Measurements from ENCODE around the gene ARHGAP35. TPM values are rescaled to one million over a fixed set of nuclear protein-coding genes. Genes with fewer than 3 reads are reported as not detected.
"Not testable (repeated sequence)": the region's sequence is repeated elsewhere in the genome, so short reads cannot be mapped to it uniquely, and the experiment has no call there.

The ARHGAP35 gene
- total RNA-seq, 1 donor from 2014 or later = 93.0 TPM

- intact Hi-C loops (cut with DNase I) = no loop called here
These were observed 19.2 kb upstream of the ARHGAP35 start for GRCh38 chr19:46841458-46842083.

GRCh38 chr19:46842791-46843190 is 18.0 kb upstream of the ARHGAP35 start:
- intact Hi-C loops (cut with DNase I) = no loop called here
- DNase-seq (ENCODE audit: low spot score) = no peak

More at GRCh38 chr19:46841458-46842083, 19.2 kb upstream of the ARHGAP35 start:
- DNase-seq (ENCODE audit: low spot score) = peak; percentile 84

- intact Hi-C loops (cut with DNase I) = no loop called here
- DNase-seq (ENCODE audit: low spot score) = no peak
These were observed 16.7 kb upstream of the ARHGAP35 start for GRCh38 chr19:46844067-46844489.

- DNase-seq (ENCODE audit: low spot score) = peak; percentile 71
- intact Hi-C loops (cut with DNase I) = no loop called here
These were observed 14.8 kb upstream of the ARHGAP35 start for GRCh38 chr19:46845959-46846459.

- intact Hi-C loops (cut with DNase I) = no loop called here
- peak; percentile 9 for DNase-seq (ENCODE audit: low spot score)
These were observed 13.3 kb upstream of the ARHGAP35 start for GRCh38 chr19:46847528-46847927.

- DNase-seq (ENCODE audit: low spot score) = peak; percentile 29
- intact Hi-C loops (cut with DNase I) = no loop called here
These were observed 12.4 kb upstream of the ARHGAP35 start for GRCh38 chr19:46848389-46848788.

GRCh38 chr19:46849610-46850009 is 11.2 kb upstream of the ARHGAP35 start:
- peak; percentile 44 for DNase-seq (ENCODE audit: low spot score)
- intact Hi-C loops (cut with DNase I) = no loop called here

GRCh38 chr19:46850228-46851203 is 10.3 kb upstream of the ARHGAP35 start, which contains the start of gene AP2S1:
Gene AP2S1 (minus strand): TSS chr19:46850846. CDS start chr19:46850766, 80 bp downstream.
- peak; percentile 96 for DNase-seq (ENCODE audit: low spot score)
- intact Hi-C loops (cut with DNase I) = no loop called here

GRCh38 chr19:46852830-46853229 is 8.0 kb upstream of the ARHGAP35 start:
- intact Hi-C loops (cut with DNase I) = no loop called here
- no peak for DNase-seq (ENCODE audit: low spot score)

- not testable (repeated sequence) for DNase-seq (ENCODE audit: low spot score)
- intact Hi-C loops (cut with DNase I) = loop anchor here (5.0 kb wide), 1 partner anchor 258 kb away; the partner anchor contains the start of gene ZC3H4
These were observed 6.1 kb upstream of the ARHGAP35 start for GRCh38 chr19:46854698-46855097.

GRCh38 chr19:46856062-46857022 is 4.5 kb upstream of the ARHGAP35 start:
- DNase-seq (ENCODE audit: low spot score) = peak; percentile 99
- intact Hi-C loops (cut with DNase I) = loop anchor here (2.0 to 5.0 kb wide), 2 partner anchors 134 to 256 kb away; partner anchors contain the start of gene ZC3H4

- DNase-seq (ENCODE audit: low spot score) = no peak
- intact Hi-C loops (cut with DNase I) = loop anchor here (5.0 kb wide), 4 partner anchors 53 to 253 kb away; partner anchors contain the start of gene ZC3H4
These were observed 1.1 kb upstream of the ARHGAP35 start for GRCh38 chr19:46859637-46860124.

GRCh38 chr19:46860125-46860845 is 512 bp upstream of the ARHGAP35 start:
- peak; percentile 98 for DNase-seq (ENCODE audit: low spot score)
- intact Hi-C loops (cut with DNase I) = loop anchor here (5.0 kb wide), 3 partner anchors 52 to 117 kb away; no protein-coding TSS in a partner anchor

- intact Hi-C loops (cut with DNase I) = loop anchor here (5.0 kb wide), 3 partner anchors 50 to 115 kb away; no protein-coding TSS in a partner anchor
- DNase-seq (ENCODE audit: low spot score) = no peak
These were observed 1.1 kb downstream of the ARHGAP35 start for GRCh38 chr19:46861691-46862502.

- intact Hi-C loops (cut with DNase I) = loop anchor here (5.0 kb wide), 3 partner anchors 50 to 115 kb away; no protein-coding TSS in a partner anchor
- no peak for DNase-seq (ENCODE audit: low spot score)
These were observed 1.7 kb downstream of the ARHGAP35 start for GRCh38 chr19:46862503-46862834.

GRCh38 chr19:46862974-46863632 is 2.3 kb downstream of the ARHGAP35 start:
- intact Hi-C loops (cut with DNase I) = loop anchor here (5.0 kb wide), 3 partner anchors 49 to 114 kb away; no protein-coding TSS in a partner anchor
- DNase-seq (ENCODE audit: low spot score) = no peak

Measured in cardiac septum (tissue), 1 donor.